ENCODE measurements around the gene YEATS4. TPM values are rescaled to one million over a fixed set of nuclear protein-coding genes. Genes with fewer than 3 reads are reported as not detected.
"Not testable (repeated sequence)": the region's sequence is repeated elsewhere in the genome, so short reads cannot be mapped to it uniquely, and the experiment has no call there.

Gene YEATS4
- 10 to 100 TPM in 3 of 6 donors, 1 to 10 TPM in 3; 8.3 to 14.6 (median 10.6) TPM for total RNA-seq
- 10 to 100 TPM in 1 of 2 donors, 1 to 10 TPM in 1; 6.0 to 15.6 TPM for polyA plus RNA-seq

- Histone ChIP-seq H3K27me3 (no peaks in the 10 kb centered on the region), H3K27ac (peak within 1 kb of the TSS; percentile 96 to 99 (median 97)), H3K4me3 (peak within 1 kb of the TSS; percentile 51 to 82 (median 75)), H3K4me1 (peaks cover 0 to 16% (median 6%) of the 10 kb centered on the region in 3 donors), H3K36me3 (no peaks in the 10 kb centered on the region), H3K9me3 (no peaks in the 10 kb centered on the region)
- FAIRE-seq (no peak), ATAC-seq (peak; percentile 89 to 96 (median 90)), DNase-seq (peak; percentile 93 to 97 (median 95))
- 0% methylated on average over 61 to 70 of the region's 70 CpGs for WGBS, 2 donors
- no peak for TF ChIP-seq CTCF (IDR thresholded peaks at IDR 0.05)
- intact Hi-C loops (cut with DNase I), result no loop called here
These were observed at the start of gene YEATS4 for GRCh38 chr12:69359531-69360347. YEATS4 (plus strand) TSS chr12:69359743; CDS start chr12:69359973, 230 bp downstream.

GRCh38 chr12:69313209-69313608, 46.3 kb upstream of the YEATS4 start:
- Histone ChIP-seq H3K27ac (no peak overlapping the region), H3K4me3 (no peak overlapping the region), H3K9me3 (no peaks in the 10 kb centered on the region), H3K27me3 (no peaks in the 10 kb centered on the region), H3K36me3 (no peaks in the 10 kb centered on the region), H3K4me1 (no peaks in the 10 kb centered on the region)
- ATAC-seq (no peak), FAIRE-seq (no peak), DNase-seq (no peak)
- intact Hi-C loops (cut with DNase I), result no loop called here
- WGBS, 2 donors, result 95 to 99% methylated on average over 3 of the region's 3 CpGs
- TF ChIP-seq CTCF (IDR thresholded peaks at IDR 0.05), result no peak

- H3K27ac ChIP-seq; H3K9me3 ChIP-seq; DNase-seq; H3K4me3 ChIP-seq; ATAC-seq; intact Hi-C loops (cut with DNase I); H3K36me3 ChIP-seq; H3K27me3 ChIP-seq; FAIRE-seq; H3K4me1 ChIP-seq: not testable (repeated sequence)
These were observed 42.8 kb upstream of the YEATS4 start for GRCh38 chr12:69316784-69317183.

GRCh38 chr12:69317233-69317632, 42.3 kb upstream of the YEATS4 start:
- FAIRE-seq; H3K4me3 ChIP-seq; DNase-seq; ATAC-seq; H3K27me3 ChIP-seq; H3K27ac ChIP-seq; H3K36me3 ChIP-seq; H3K9me3 ChIP-seq; H3K4me1 ChIP-seq; intact Hi-C loops (cut with DNase I): not testable (repeated sequence)
- 79 to 83% methylated on average over 2 of the region's 2 CpGs for WGBS, 2 donors

GRCh38 chr12:69318225-69318624, 41.3 kb upstream of the YEATS4 start:
- 87 to 94% methylated on average over 2 of the region's 2 CpGs for WGBS, 2 donors
- H3K9me3 ChIP-seq, result no peaks in the 10 kb centered on the region
- FAIRE-seq, result no peak
- no peak overlapping the region for H3K4me3 ChIP-seq
- TF ChIP-seq CTCF (IDR thresholded peaks at IDR 0.05), result no peak
- H3K27me3 ChIP-seq, result no peaks in the 10 kb centered on the region
- no peaks in the 10 kb centered on the region for H3K36me3 ChIP-seq
- no peaks in the 10 kb centered on the region for H3K4me1 ChIP-seq
- DNase-seq, result no peak
- intact Hi-C loops (cut with DNase I), result no loop called here
- no peak for ATAC-seq
- no peak overlapping the region for H3K27ac ChIP-seq

- ATAC-seq, result peak in 1 of 4 donors; percentile 19
- intact Hi-C loops (cut with DNase I), result no loop called here
- Histone ChIP-seq H3K4me1 (no peaks in the 10 kb centered on the region), H3K9me3 (no peaks in the 10 kb centered on the region), H3K4me3 (no peak overlapping the region), H3K27me3 (no peaks in the 10 kb centered on the region), H3K27ac (no peak overlapping the region), H3K36me3 (no peaks in the 10 kb centered on the region)
- 79 to 85% methylated on average over 1 of the region's 1 CpG for WGBS, 2 donors
- FAIRE-seq, result no peak
- no peak for DNase-seq
- no peak for TF ChIP-seq CTCF (IDR thresholded peaks at IDR 0.05)
These were observed 38.2 kb upstream of the YEATS4 start for GRCh38 chr12:69321351-69321750.
